ENCODE data around the gene SPC24.
"Not testable (repeated sequence)": the region's sequence is repeated elsewhere in the genome, so short reads cannot be mapped to it uniquely, and the experiment has no call there.

Gene SPC24

DNA sequence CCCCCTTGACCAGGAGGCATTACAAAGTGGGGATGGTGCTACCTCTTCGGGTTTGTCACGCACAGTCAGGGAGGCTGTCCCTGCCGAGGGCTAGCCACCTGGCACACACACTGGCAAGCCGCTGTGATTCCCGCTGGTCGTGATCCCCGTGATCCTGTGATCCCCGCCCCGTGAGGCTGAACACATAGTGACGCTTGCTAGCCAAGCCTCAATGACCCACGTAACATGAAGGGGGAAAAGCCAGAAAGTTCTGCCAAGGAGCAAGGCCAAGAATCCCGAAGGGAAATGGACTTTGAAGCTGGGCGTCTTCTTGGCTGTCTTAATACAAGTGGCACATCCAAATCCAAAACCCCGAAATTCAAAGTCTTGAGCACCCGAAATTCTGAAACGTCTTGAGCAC, 52.6 kb downstream of the SPC24 start:
- no peak overlapping the region for H3K27ac ChIP-seq (ENCODE audit: low read depth, low read length)
- H3K9ac ChIP-seq (ENCODE audit: low read depth, low read length), result no peak overlapping the region
- H3K4me1 ChIP-seq (ENCODE audit: control insufficient read depth, insufficient read depth, low read length), result no peaks in the 10 kb centered on the region
- no peaks in the 10 kb centered on the region for H3K27me3 ChIP-seq (ENCODE audit: control insufficient read depth, insufficient read depth, low read length)
- peaks cover 91% of the 10 kb centered on the region for H3K36me3 ChIP-seq (ENCODE audit: control insufficient read depth, insufficient read depth, low read length)
- H3K4me3 ChIP-seq (ENCODE audit: low read depth, low read length), result no peak overlapping the region
- peaks cover 4% of the 10 kb centered on the region; the same call in 1 of the 2 replicates for H3K9me3 ChIP-seq (ENCODE audit: control insufficient read depth, insufficient read depth, low read length)

- no peaks in the 10 kb centered on the region for H3K4me1 ChIP-seq (ENCODE audit: control insufficient read depth, insufficient read depth, low read length)
- H3K27ac ChIP-seq (ENCODE audit: low read depth, low read length), result no peak overlapping the region
- no peak overlapping the region for H3K9ac ChIP-seq (ENCODE audit: low read depth, low read length)
- H3K36me3 ChIP-seq (ENCODE audit: control insufficient read depth, insufficient read depth, low read length), result peaks cover 87% of the 10 kb centered on the region
- no peak overlapping the region for H3K4me3 ChIP-seq (ENCODE audit: low read depth, low read length)
- no peaks in the 10 kb centered on the region for H3K27me3 ChIP-seq (ENCODE audit: control insufficient read depth, insufficient read depth, low read length)
- peaks cover 4% of the 10 kb centered on the region; the same call in 1 of the 2 replicates for H3K9me3 ChIP-seq (ENCODE audit: control insufficient read depth, insufficient read depth, low read length)
These were observed 54.5 kb downstream of the SPC24 start for GRCh38 chr19:11101057-11101456.

- no peaks in the 10 kb centered on the region for H3K27me3 ChIP-seq (ENCODE audit: control insufficient read depth, insufficient read depth, low read length)
- H3K9ac ChIP-seq (ENCODE audit: low read depth, low read length), result no peak overlapping the region
- H3K36me3 ChIP-seq (ENCODE audit: control insufficient read depth, insufficient read depth, low read length), result peaks cover 86% of the 10 kb centered on the region
- no peaks in the 10 kb centered on the region for H3K4me1 ChIP-seq (ENCODE audit: control insufficient read depth, insufficient read depth, low read length)
- no peak overlapping the region for H3K4me3 ChIP-seq (ENCODE audit: low read depth, low read length)
- H3K9me3 ChIP-seq (ENCODE audit: control insufficient read depth, insufficient read depth, low read length), result peaks cover 4% of the 10 kb centered on the region; the same call in 1 of the 2 replicates
- no peak overlapping the region for H3K27ac ChIP-seq (ENCODE audit: low read depth, low read length)
These were observed 55.5 kb downstream of the SPC24 start for GRCh38 chr19:11100049-11100448.

DNA sequence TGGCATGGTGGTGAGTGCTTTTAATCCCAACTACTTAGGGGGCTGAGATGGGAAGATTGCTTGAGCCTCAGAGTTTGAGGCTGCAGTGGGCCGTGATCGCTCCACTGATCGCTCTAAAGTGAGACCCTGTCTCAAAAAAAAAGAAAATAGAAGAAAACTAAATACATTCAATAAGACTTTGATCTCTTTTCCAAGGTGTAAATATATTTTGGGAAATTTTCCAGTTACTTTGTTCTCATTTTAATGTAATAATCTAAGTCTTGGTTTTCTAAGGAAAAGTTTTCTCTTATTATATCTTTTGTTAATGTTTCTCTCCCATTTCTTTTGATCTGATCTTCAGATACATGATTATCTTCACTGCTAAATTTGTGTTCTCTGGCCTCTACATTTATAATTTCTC, 56.7 kb downstream of the SPC24 start:
- Histone ChIP-seq H3K4me1 (ENCODE audit: control insufficient read depth, insufficient read depth, low read length) (no peaks in the 10 kb centered on the region), H3K27ac (ENCODE audit: low read depth, low read length) (no peak overlapping the region), H3K9ac (ENCODE audit: low read depth, low read length) (no peak overlapping the region), H3K4me3 (ENCODE audit: low read depth, low read length) (no peak overlapping the region), H3K9me3 (ENCODE audit: control insufficient read depth, insufficient read depth, low read length) (peaks cover 4% of the 10 kb centered on the region; the same call in 1 of the 2 replicates), H3K36me3 (ENCODE audit: control insufficient read depth, insufficient read depth, low read length) (peaks cover 86% of the 10 kb centered on the region), H3K27me3 (ENCODE audit: control insufficient read depth, insufficient read depth, low read length) (no peaks in the 10 kb centered on the region)

- H3K36me3 ChIP-seq (ENCODE audit: control insufficient read depth, insufficient read depth, low read length), result peaks cover 86% of the 10 kb centered on the region
- H3K4me1 ChIP-seq (ENCODE audit: control insufficient read depth, insufficient read depth, low read length), result no peaks in the 10 kb centered on the region
These were observed 57.3 kb downstream of the SPC24 start for GRCh38 chr19:11098327-11098726.

GRCh38 chr19:11097367-11097766, 58.2 kb downstream of the SPC24 start:
- H3K4me3 ChIP-seq (ENCODE audit: low read depth, low read length); H3K9me3 ChIP-seq (ENCODE audit: control insufficient read depth, insufficient read depth, low read length); H3K4me1 ChIP-seq (ENCODE audit: control insufficient read depth, insufficient read depth, low read length); H3K27ac ChIP-seq (ENCODE audit: low read depth, low read length); H3K9ac ChIP-seq (ENCODE audit: low read depth, low read length); H3K27me3 ChIP-seq (ENCODE audit: control insufficient read depth, insufficient read depth, low read length): not testable (repeated sequence)
- H3K36me3 ChIP-seq (ENCODE audit: control insufficient read depth, insufficient read depth, low read length), result peaks cover 86% of the 10 kb centered on the region

More at GRCh38 chr19:11098327-11098726, 57.3 kb downstream of the SPC24 start:
- peaks cover 4% of the 10 kb centered on the region; the same call in 1 of the 2 replicates for H3K9me3 ChIP-seq (ENCODE audit: control insufficient read depth, insufficient read depth, low read length)
- H3K9ac ChIP-seq (ENCODE audit: low read depth, low read length), result no peak overlapping the region
- H3K27ac ChIP-seq (ENCODE audit: low read depth, low read length), result no peak overlapping the region
- no peak overlapping the region for H3K4me3 ChIP-seq (ENCODE audit: low read depth, low read length)
- no peaks in the 10 kb centered on the region for H3K27me3 ChIP-seq (ENCODE audit: control insufficient read depth, insufficient read depth, low read length)

DNA sequence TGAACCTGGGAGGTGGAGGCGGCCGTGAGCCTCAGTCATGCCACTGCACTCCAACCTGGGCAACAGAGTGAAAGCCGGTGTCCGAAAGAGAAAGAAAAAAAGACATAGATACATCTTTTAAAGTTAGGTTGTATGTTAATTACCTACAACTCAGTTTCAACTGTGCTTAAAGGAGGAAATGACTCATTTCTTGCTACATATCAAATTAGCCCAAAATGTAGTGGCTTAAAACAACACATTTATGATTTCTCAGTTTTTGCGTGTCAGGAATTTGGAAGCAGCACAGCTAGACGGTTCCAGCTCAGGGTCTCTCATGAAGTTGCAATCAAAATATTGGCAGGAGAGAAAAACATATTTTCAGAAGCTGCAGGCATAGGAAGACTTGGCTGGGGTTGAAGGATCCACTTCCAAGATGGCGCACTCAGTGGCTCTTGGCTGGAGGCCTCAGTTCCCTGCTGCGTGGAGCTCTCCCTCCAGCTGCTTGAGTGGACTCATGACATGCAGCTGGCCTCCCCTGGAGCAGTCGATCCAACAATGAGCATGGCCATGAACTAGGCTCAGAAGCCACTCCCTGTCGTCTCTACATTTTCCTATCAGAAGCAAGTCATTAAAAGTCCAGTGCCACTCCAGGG, 59.3 kb downstream of the SPC24 start:
- Histone ChIP-seq H3K27me3 (ENCODE audit: control insufficient read depth, insufficient read depth, low read length) (no peaks in the 10 kb centered on the region), H3K36me3 (ENCODE audit: control insufficient read depth, insufficient read depth, low read length) (peaks cover 84% of the 10 kb centered on the region), H3K9me3 (ENCODE audit: control insufficient read depth, insufficient read depth, low read length) (peaks cover 4% of the 10 kb centered on the region; the same call in 1 of the 2 replicates), H3K27ac (ENCODE audit: low read depth, low read length) (no peak overlapping the region), H3K4me3 (ENCODE audit: low read depth, low read length) (no peak overlapping the region), H3K9ac (ENCODE audit: low read depth, low read length) (no peak overlapping the region), H3K4me1 (ENCODE audit: control insufficient read depth, insufficient read depth, low read length) (peaks cover 9% of the 10 kb centered on the region)
